ENCODE measurements around the gene TKT. TPM values are rescaled to one million over a fixed set of nuclear protein-coding genes. Genes with fewer than 3 reads are reported as not detected.
A peak's percentile ranks its signal among the peaks of the same experiment; 100 is the strongest.

Gene TKT
- total and polyA plus RNA-seq, 2 of the 13 experiments (the other 11 are each of a cell fraction or from before 2014, with no cell fraction given): 150 to 238 TPM

- TF ChIP-seq, protein P1, sequence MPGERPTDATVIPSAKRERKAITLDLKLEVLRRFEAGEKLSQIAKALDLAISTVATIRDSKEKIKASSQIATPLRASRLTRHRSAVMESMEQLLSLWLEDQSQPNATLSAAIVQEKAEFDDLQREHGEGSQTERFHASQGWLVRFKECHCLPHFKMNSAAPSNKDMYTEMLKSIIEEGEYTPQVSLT (CRISPR knock-in tag; IDR thresholded peaks at IDR 0.05; ENCODE audit: borderline replicate concordance, low read depth): no peak
- TF ChIP-seq ZSCAN25 (CRISPR knock-in tag; IDR thresholded peaks at IDR 0.05): no peak
- no peak for TF ChIP-seq PHF5A (CRISPR knock-in tag; IDR thresholded peaks at IDR 0.05; ENCODE audit: low read depth, unreplicated experiment)
- TF ChIP-seq HNF4A (CRISPR knock-in tag; IDR thresholded peaks at IDR 0.05): no peak
- TF ChIP-seq ATF3 (CRISPR knock-in tag; IDR thresholded peaks at IDR 0.05): no peak
- peak; percentile 45 to 86 for TF ChIP-seq REST (IDR thresholded peaks at IDR 0.05; ENCODE audit: borderline replicate concordance in 1 of 2, low read depth in 1 of 2, low read length in 2 of 2)
- no peak for TF ChIP-seq PPARG (CRISPR knock-in tag; conservative IDR thresholded peaks at IDR 0.05)
- no peak for TF ChIP-seq PRMT3 (CRISPR knock-in tag; IDR thresholded peaks at IDR 0.05; ENCODE audit: borderline replicate concordance, low read depth)
- no peak for TF ChIP-seq JUNB (CRISPR knock-in tag; IDR thresholded peaks at IDR 0.05; ENCODE audit: borderline replicate concordance)
- TF ChIP-seq ZNF136 (CRISPR knock-in tag; IDR thresholded peaks at IDR 0.05; ENCODE audit: low read depth): no peak
- TF ChIP-seq ZNF850 (CRISPR knock-in tag; conservative IDR thresholded peaks at IDR 0.05): no peak
- TF ChIP-seq ZNF556 (CRISPR knock-in tag; IDR thresholded peaks at IDR 0.05; ENCODE audit: borderline replicate concordance): no peak
- TF ChIP-seq ZNF644 (CRISPR knock-in tag; IDR thresholded peaks at IDR 0.05; ENCODE audit: low read depth): no peak
- no peak for TF ChIP-seq ZNF484 (CRISPR knock-in tag; IDR thresholded peaks at IDR 0.05; ENCODE audit: borderline replicate concordance, low read depth)
- no peak for TF ChIP-seq RAD51 (IDR thresholded peaks at IDR 0.05; ENCODE audit: borderline replicate concordance)
- TF ChIP-seq KMT2B (CRISPR knock-in tag; IDR thresholded peaks at IDR 0.05): 0 out of 2 replicates have a peak, but pooled peaks have one; percentile 30
- TF ChIP-seq ATF7-NPFF (CRISPR knock-in tag; IDR thresholded peaks at IDR 0.05; ENCODE audit: low read depth): peak; percentile 28; the same call in 1 of the 2 replicates
- TF ChIP-seq, protein P2, sequence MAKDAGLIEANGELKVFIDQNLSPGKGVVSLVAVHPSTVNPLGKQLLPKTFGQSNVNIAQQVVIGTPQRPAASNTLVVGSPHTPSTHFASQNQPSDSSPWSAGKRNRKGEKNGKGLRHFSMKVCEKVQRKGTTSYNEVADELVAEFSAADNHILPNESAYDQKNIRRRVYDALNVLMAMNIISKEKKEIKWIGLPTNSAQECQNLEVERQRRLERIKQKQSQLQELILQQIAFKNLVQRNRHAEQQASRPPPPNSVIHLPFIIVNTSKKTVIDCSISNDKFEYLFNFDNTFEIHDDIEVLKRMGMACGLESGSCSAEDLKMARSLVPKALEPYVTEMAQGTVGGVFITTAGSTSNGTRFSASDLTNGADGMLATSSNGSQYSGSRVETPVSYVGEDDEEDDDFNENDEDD (CRISPR knock-in tag; IDR thresholded peaks at IDR 0.05; ENCODE audit: borderline replicate concordance): 0 out of 2 replicates have a peak, but pooled peaks have one; percentile 56
- TF ChIP-seq MXD3 (CRISPR knock-in tag; IDR thresholded peaks at IDR 0.05): no peak; the same call in 1 of the 2 replicates
- TF ChIP-seq FLYWCH1 (CRISPR knock-in tag; IDR thresholded peaks at IDR 0.05): no peak
- no peak for TF ChIP-seq ZNF720 (CRISPR knock-in tag; IDR thresholded peaks at IDR 0.05)
- TF ChIP-seq DMAP1 (CRISPR knock-in tag; IDR thresholded peaks at IDR 0.05): peak; percentile 48; the same call in 1 of the 2 replicates
These were observed at the start of gene TKT (continued) for GRCh38 chr3:53255775-53256703.
